GM19372 (cell line): ENCODE measurements around the gene VPS37B.
"Not testable (repeated sequence)": the region's sequence is repeated elsewhere in the genome, so short reads cannot be mapped to it uniquely, and the experiment has no call there.

Source experiments
- ATAC-seq: cut with Tn5 transposase; IDR thresholded peaks from one replicate; pipeline ENCODE4 v1.9.1; 2021; ENCODE audit warnings: mild to moderate bottlenecking, low read depth, moderate library complexity; ENCODE audit not compliant: unreplicated experiment

The VPS37B gene, protein sequence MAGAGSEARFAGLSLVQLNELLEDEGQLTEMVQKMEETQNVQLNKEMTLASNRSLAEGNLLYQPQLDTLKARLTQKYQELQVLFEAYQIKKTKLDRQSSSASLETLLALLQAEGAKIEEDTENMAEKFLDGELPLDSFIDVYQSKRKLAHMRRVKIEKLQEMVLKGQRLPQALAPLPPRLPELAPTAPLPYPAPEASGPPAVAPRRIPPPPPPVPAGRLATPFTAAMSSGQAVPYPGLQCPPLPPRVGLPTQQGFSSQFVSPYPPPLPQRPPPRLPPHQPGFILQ

DNA sequence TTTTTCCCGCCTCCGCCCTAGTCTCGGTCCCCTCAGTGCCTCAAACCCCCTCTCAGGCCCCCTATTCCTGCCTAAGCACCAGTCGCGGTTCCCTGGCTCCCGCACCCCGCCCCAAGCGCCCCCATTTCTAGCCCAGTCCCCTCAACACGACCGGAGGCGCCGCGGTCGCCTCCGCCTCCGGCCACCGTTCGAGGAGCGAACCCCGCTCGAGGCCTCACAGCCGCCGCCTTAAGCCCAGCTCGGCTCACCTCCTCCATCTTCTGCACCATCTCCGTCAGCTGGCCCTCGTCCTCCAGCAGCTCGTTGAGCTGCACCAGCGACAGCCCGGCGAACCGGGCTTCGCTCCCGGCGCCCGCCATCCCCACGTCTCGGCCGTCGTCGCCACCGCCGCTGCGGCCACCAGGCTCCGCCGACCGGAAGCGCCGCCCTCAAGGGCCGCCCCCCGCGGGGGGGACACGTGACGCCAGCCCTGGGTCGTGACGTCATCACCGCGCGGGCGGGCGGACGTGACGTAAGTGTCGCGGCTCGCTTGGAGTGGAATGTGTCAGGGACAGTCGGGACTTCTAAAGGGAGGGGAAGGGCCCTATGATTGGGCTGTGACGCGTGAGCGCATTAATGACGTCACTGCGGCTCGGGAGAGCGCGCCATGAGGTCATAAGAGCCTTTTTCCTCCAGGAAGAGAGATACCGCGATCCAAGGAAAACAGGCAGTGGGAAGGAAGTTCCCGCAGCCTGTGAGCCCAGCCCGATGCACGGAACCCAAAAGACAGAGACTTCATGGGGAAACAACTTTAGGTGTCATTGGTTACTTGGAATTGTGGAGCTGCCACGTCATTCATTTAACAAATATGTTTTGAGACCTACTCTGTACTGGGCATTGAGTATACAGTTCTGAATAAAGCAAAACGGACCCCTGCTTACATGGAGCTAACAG, at the start of gene VPS37B:
Gene VPS37B, minus strand, starts transcription at position 421 of the 933 bp plus-strand sequence. Its CDS starts 62 bp downstream, at position 359.
- peak; percentile 69 for ATAC-seq

DNA sequence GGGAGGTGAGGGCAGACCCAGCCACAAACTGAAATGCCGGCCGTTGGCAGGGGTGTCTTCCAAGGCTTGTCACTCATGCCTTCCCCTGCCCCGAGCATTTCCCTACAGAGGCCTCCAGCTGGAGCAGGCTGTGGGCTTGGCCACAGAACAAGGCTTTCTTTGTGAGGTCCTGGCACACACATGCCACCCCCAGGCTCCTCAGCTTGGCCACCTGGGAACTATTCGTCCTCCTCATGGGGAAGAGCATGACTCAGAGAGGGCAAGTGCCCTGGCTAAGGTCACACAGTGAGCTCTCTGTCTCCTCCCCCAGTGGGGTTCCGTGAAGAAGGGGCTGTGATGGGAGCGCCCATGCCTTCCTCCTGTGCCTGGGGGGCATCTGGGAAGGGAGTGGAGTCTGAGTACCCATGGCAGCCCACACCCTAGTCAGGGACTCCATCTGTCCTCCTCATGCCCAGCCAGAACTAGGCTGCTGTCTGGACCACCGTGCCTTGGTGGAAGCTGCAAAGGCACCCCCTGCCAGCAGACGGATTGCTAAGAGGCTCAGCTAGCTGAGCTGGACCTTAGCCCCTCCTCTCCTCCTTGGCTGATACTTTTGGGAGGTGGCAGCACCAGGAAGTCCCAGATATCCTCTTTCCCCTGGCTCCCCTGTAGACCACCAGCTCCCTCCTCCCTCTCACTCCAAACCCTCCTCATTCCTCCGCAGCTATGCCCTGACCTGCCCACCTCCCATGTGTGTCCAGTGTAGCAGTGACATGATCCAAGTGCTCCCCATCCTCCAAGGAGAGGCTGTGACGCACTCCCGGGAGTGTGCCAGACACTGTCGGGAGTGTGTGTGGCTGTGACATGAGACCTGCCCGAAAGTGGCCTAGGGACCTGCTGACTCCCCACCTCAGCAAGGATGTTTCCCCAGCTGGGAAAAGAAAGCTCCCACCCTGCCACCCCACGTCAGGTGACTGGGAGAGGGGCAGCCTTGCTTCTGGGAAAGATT, 49.0 kb upstream of the VPS37B start:
- no peak for ATAC-seq

DNA sequence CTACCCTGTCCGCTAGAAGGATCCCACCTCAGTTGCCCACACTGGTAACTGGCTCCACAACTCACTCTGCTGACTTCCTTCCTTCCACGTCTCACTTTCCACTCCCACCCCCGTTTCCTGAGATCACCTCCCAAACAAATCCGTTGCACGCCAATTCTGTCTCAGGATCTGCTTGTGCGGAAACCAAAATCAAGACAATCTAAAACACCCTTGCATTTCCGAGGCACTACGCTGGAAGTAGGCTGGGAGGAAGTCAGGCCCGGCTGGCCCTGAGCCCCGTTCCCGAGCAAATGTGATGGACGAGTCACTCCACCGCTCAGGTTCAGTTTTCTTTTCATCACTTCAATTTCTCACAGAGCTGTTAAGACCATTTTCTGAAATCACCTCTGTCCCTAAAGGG, 47.3 kb upstream of the VPS37B start:
- no peak for ATAC-seq

DNA sequence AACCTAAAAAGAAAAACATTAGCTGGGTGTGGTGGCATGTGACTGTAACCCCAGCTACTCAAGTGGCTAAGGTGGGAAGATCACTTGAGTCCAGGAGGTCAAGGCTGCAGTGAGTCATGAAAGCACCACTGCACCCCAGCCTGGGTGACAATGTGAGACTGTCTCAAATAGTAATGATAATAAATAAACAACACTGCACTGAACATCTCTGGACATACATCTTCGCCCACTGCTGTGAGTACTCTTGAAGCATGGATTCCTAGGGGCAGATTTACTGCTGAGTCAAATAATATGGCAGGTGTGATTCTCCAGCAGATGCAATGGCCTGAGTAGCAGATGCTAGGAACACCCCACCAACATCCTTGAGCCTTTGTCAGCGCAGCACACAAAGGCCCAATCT, 46.7 kb upstream of the VPS37B start:
- no peak for ATAC-seq

DNA sequence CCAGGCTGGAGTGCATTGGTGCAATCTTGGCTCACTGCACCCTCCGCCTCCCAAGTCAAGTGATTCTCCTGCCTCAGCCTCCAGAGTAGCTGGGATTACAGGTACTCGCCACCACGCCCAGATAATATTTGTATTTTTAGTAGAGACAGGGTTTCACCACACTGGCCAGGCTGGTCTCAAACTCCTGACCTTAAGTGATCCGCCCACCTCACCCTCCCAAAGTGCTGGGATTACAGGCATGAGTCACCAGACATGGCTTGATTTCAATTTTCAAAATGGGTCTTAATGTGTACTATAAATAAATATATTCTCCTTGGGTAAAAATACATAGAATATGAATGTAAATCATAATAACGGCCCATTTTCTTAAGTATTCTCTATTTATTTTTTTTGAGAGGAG, 45.4 kb upstream of the VPS37B start:
- not testable (repeated sequence) for ATAC-seq

DNA sequence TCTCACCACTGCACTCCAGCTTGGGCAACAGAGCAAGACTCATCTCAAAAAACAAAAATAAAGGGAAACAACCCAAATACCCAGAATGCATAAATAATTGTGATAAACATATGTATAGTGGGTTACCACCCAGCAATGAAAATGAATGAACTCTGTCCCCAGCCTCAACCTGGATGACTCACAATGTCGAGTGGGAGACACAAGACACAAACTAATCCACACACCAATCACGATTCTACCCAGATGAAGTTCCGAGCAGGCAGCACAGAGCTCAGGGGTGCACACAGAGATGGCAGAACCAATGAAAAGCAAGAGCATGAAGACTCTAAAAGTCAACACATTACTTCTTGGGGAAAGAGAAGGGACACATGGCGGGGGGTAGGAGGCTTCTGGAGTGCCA, 43.2 kb upstream of the VPS37B start:
- ATAC-seq = no peak

DNA sequence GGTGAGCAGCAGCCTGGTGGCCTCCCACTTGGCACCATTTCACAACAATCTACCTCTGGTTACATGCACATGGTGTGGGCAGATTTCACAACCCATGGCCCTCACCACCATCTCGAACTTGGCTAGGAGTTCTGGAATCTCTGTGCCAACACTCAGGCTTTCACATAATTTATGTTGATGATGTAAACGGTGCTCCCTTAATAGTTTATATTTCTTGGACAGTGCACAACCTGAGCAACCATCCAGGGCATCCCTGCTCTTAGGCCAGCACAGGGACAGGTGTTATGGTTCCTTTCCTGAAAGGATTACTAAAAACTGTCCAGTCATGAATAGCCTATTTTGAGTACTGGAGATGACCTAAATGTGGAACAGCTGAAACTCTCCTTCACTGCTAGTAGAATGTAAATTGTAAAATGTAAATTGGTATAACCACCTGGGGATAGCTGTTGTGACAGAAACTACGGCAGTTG, 41.7 kb upstream of the VPS37B start:
- no peak for ATAC-seq

DNA sequence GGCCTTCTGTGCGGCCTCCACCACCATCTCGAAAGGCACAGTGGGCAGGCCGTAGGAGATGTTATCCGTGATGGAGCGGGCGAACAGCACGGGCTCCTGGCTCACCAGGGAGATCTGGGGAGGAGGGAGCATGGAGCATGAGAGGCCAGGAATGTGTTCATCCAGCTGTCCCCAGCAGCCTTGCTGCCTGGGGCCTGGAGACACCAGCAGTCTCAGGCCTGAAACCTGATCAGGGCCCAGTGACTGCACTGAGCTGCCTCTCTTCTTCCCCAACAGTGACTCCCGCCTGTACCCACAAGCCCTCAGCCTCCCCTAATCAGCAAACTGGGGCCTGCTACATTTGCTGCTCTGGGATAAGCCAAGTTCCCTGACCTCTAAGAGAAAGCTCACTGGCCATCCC, 39.4 kb upstream of the VPS37B start:
- ATAC-seq = no peak

DNA sequence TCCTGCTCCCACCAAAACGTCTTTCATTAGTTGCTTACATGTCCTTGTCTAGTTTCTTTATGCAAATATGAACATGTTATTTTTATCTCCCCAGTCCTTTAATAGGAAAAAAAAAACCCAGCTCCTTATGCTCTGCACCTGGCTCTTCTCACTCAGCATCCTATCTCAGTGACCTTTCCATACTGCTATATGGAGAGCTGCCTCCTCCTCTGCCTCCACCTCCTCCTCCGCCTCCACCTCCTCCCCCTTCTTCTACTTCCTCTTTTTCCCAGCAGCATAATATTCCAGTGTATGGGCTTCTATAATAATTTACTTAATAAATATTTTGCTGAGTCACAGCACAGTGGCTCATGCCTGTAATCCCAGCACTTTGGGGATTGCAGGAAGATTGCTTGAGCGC, 38.8 kb upstream of the VPS37B start:
- no peak for ATAC-seq

DNA sequence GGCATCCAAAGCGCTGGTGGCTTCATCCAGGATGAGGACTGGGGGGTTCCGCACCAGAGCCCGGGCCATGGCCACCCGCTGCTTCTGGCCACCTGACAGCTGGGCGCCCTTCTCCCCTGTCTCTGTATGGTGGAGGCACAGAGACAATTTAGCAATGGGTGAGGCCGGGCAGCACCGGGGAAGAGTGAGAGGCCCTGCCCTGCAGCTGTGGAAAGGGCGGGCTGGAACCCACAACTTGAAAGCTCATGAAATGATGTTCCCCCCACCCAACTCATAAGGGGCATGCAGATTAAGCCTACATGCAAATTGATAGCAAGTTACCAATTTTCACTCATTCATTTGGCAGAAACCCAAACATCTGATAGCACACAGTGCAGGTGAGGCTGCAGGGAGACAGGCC, 36.3 kb upstream of the VPS37B start:
- ATAC-seq = no peak

DNA sequence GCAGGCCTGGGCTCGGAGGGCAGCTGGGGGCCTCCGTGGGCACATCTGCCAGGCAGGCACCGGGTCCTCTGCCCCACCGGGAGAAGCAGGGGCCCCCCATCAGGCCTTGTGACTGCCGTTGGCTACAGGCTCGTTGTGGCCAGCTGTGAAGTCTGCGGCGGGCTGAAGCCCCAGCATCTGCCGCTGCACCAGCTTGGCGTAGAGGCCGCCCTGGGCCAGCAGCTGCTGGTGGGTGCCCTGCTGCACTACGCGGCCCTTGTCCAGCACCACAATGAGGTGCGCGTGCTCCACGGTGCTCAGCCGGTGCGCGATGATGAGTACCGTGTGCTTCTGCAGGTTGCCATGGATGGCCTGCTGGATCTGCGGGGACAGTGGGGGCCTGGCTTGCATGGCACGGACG, 33.9 kb upstream of the VPS37B start:
- ATAC-seq = no peak

DNA sequence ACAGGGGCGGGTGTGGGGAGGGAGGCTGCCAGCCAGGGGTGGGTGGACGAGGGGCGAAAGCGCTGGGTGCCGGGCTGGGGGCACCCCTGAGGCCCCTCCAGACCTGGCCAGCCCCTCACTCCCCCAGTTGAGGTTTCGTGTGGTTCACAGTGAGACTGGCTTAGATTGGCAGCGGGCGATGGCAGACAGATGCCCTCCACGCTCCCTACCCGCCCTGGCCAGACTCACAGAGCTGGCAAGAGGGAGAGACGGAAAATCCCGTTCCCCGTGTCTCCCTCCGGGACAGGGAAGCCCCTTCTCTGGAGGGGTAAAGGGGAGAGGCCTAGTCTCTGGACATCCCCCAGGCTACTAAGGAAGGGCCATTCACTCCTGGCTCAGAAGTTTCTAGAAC, 33.2 kb upstream of the VPS37B start:
- ATAC-seq = no peak

DNA sequence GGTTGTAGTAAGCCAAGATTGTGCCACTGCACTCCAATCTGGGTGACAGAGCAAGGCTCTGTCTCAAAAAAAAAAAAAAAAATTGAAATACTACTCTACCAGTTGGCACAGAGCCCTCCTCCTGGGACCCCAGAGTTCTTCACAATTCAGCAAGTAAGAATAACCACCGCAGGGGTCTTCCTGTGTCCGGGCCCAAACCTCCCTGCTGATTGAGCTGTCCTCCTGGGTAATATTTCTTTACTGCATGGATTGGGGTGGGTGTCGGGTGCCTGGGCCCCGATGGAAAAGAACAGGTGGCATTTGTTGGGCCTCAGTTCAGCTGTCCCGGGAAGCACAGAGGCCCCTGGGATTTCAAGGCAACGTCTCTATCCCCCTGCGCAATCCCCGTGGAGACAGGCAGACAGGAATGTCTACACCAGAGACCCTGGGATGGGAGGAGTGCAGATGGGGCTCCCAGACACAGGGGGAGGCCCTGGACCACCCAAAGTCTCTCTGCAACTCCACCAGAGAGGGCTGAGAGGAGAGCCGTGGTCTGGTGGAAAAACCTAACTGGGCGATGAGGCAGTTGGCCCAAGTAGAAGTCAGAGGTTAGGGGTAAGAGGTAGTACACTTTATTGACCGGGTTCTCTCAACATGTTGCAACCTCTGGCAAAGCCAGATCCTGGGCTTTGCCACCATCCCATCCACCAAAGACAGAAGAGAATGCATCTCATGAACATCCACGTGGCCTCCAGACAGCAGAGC, 32.7 kb upstream of the VPS37B start:
- ATAC-seq = no peak

DNA sequence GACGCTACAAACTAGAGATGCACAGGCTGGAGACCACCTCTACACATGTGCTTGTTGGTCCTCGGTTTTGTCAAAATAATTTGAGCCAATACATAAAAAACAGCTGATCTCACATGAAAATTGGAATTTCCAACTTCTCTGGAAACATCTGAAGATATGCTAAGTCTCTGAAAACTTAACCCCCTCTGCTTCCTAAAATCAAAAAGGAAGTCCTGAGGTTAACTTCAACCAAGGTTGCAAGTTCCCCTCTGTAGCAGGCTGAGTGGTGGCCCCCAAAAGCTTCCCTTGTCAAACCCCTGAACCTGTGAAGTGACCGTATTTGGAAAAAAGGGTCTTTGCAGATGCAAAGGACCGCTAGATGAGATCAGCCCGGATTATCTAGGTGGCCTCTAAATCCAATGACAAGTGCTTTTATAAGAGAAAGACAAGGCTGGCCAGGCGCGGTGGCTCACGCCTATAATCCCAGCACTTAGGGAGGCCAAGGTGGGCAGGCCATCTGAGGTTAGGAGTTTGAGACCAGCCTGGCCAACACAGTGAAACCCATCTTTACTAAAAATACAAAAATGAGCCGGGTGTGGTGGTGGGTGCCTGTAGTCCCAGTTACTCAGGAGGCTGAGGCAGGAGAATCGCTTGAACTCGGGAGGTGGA, 32.0 kb upstream of the VPS37B start:
- ATAC-seq = no peak

DNA sequence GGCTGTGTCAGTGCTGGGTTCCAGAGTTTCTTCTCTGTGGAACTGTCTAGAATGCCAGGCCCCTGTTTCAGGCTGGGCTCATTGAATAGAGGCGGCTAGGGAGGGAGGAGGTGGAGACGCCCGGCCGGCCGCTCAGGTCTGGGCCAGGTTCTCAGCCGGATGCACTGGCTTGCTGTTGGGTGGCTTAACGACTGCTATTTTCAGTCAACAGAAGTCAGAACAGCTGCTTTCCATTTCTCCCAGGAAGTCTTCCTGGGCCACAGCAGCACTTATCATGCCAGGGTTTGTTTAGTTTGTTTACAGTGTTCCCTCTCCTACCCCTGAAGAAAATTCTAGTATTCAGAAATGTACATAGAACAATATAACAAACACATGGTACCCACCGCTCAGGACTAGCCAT, 26.0 kb upstream of the VPS37B start:
- no peak for ATAC-seq

DNA sequence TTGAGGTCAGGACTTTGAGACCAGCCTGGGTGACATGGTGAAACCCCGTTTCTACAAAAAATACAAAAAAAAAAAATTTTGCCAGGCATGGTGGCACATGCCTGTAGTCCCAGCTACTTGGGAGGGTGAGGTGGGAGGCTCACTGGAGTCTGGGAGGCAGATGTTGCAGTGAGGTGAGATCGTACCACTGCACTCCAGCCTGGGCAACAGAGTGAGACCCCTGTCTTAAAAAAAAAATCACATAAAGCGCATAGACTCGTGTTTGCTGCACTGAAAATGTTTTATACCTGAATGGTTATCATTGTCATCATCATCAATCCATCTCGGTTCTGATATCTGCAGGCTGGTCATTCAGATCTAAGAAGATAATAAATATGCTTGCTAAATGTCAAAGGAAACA, 24.8 kb upstream of the VPS37B start:
- ATAC-seq = no peak

DNA sequence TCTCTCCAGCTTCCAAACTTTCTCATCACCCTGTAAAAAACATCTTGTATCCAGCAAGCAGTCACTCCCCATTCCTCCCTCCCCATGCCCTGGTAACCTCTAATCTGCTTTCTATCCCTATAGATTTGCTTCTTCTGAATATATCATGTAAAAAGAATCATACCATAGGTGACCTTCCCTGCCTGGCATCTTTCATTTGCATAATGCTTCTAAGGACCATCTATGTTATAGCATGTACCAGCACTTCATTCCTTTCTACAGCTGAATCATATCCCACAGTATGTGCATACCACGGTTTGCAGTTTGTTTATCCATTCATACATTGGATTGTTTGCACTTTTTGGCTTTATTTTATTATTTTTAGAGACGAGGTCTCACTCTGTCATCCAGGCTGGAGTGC, 22.9 kb upstream of the VPS37B start:
- ATAC-seq = no peak

DNA sequence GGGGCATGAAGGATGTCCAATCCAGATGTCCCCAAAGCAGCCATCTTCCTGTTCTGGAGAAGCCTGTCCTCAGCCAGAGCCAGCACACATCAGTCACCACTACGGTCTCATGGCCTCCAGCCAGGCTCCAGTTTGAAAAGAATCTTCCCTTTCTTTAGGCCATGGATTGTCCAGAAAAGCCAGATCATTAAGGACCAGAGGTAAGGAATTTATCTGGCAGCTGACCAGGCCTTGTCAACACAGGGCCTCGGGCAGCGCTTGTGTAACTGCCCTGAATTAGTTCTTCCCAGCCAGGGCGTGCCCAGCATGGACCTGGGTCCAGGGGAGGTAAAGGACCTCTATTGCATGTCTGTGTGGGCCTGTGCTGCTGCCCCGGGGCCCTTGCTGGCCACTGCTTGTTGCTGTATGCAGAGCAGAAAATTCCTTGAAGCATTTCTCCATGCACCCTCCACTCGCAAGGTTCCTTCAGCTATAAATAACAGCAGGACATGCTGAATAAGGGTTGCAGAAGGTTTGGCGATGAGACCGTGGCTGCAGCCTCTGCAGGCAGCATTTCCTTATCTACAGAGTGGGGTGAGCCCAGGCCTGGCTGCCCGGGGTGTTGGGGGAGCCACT, 21.7 kb upstream of the VPS37B start:
- no peak for ATAC-seq
